GM12865 (cell line): Measurements from ENCODE around the gene VARS2.

Source experiments
- DNase-seq: peaks from one replicate; pipeline ENCODE4 v3.0.0; 2010; ENCODE audit warnings: low read depth
- H3K4me3 ChIP-seq: 2 replicates; pipeline ENCODE4 v1.5.1; 2011; ENCODE audit warnings: mild to moderate bottlenecking, low read depth, low read length, control low read depth
- CTCF ChIP-seq: IDR thresholded peaks from 2 replicates; pipeline ENCODE4 v1.5.1; 2011; ENCODE audit warnings: low read length, control low read depth, low read depth, inconsistent platforms; ENCODE audit not compliant: insufficient read depth; ENCODE audit errors: missing control alignments

The VARS2 gene

GRCh38 chr6:30890646-30891449 lies 23.2 kb upstream of the VARS2 start:
- DNase-seq: no peak
- TF ChIP-seq CTCF: no peak
- H3K4me3 ChIP-seq: no peak overlapping the region

- H3K4me3 ChIP-seq: no peak overlapping the region
- DNase-seq: no peak
- TF ChIP-seq CTCF: no peak
These were observed 22.7 kb upstream of the VARS2 start for GRCh38 chr6:30891450-30891723.

- H3K4me3 ChIP-seq: no peak overlapping the region
- TF ChIP-seq CTCF: no peak
These were observed 22.1 kb upstream of the VARS2 start for GRCh38 chr6:30891816-30892538.

GRCh38 chr6:30893001-30893591 lies 20.9 kb upstream of the VARS2 start:
- no peak for TF ChIP-seq CTCF
- H3K4me3 ChIP-seq: no peak overlapping the region
- DNase-seq: no peak

More at GRCh38 chr6:30891816-30892538, 22.1 kb upstream of the VARS2 start:
- no peak for DNase-seq

- DNase-seq: no peak
- no peak overlapping the region for H3K4me3 ChIP-seq
- no peak for TF ChIP-seq CTCF
These were observed 20.4 kb upstream of the VARS2 start for GRCh38 chr6:30893666-30894065.

- TF ChIP-seq CTCF: no peak
- H3K4me3 ChIP-seq: no peak overlapping the region
- DNase-seq: no peak
These were observed 19.7 kb upstream of the VARS2 start for GRCh38 chr6:30894381-30894780.
